ENCODE results near the gene SPTY2D1.

DNA sequence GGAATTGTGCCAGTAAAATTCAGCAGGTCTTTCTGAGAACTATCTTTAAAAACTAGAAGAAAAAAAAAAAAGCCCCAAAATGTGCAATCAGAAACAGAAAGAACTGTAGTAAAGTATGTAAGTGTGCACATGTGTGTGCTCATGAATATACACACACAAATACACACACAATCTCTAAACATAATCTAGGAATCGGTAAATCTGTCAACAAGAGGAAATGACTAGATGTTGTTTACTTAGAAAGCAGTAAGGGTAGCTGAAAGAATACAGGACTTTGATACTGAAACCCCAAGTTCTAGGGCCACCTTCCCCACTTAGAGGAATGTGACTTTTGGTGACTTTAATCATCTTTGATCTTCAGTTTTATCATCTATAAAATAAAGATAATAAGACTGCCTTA is 58.8 kb downstream of the SPTY2D1 start:
- TF ChIP-seq CTCF (conservative IDR thresholded peaks at IDR 0.05) (no peak), ZFX (IDR thresholded peaks at IDR 0.05) (no peak)

All from C4-2B (cell line).